ENCODE measurements around the gene TRDN. TPM values are rescaled to one million over a fixed set of nuclear protein-coding genes. Genes with fewer than 3 reads are reported as not detected.

The TRDN gene
- total RNA-seq, 5 donors from 2014 or later (not counting 1 experiment from before 2014, with no cell fraction given) = not detected

DNA sequence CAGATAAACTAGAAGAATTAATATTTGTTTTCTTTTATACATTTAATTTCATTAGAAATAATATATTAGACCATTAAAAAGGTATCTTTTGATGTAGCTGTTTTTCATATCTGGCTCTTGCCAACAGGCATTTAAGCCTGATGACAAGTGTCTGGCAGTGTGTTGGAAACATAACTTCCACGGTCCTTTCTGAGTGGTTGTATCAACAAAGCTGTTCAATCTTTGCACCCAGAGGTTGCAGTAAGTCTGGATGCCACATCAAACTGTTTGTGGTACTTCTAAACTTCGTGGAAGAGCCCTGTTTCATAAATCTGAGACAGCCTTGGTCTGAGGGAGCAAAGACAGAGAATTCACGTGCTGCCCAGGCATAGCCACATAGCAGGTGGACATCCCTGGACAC lies 197.4 kb downstream of the TRDN start:
- Mint-ChIP-seq H3K4me1 (no peaks in the 10 kb centered on the region), H3K27ac (no peak overlapping the region), H3K9me3 (peaks cover 0 to 11% (median 0%) of the 10 kb centered on the region in 3 donors), H3K27me3 (no peaks in the 10 kb centered on the region), H3K36me3 (no peaks in the 10 kb centered on the region), H3K4me3 (no peak overlapping the region)
- H3K36me3 ChIP-seq (ENCODE audit: control insufficient read depth in 2 of 2, extremely low read depth in 1 of 2, insufficient read depth in 1 of 2, low read length in 1 of 2) = no peaks in the 10 kb centered on the region
- DNase-seq = no peak
- ChIA-PET POLR2A (no interaction called here), CTCF (no interaction called here)
- H3K4me1 ChIP-seq (ENCODE audit: control insufficient read depth in 1 of 2, extremely low read depth in 1 of 2, insufficient read depth in 2 of 2, low read length in 2 of 2) = no peaks in the 10 kb centered on the region
- H3K4me3 ChIP-seq (ENCODE audit: control insufficient read depth in 1 of 2, extremely low read depth in 1 of 2, low read length in 1 of 2) = no peak overlapping the region
- ATAC-seq (replicated peaks in 1 of 4) = no peak
- no peaks in the 10 kb centered on the region for H3K27me3 ChIP-seq (replicated peaks in 1 of 2; ENCODE audit: control insufficient read depth in 2 of 2, extremely low read depth in 1 of 2, insufficient read depth in 2 of 2, low read length in 1 of 2)
- 24% methylated on average over 2 of the region's 3 CpGs for WGBS (ENCODE audit: insufficient coverage)
- no peaks in the 10 kb centered on the region for H3K9me3 ChIP-seq
- H3K27ac ChIP-seq (ENCODE audit: low read length) = no peak overlapping the region

DNA sequence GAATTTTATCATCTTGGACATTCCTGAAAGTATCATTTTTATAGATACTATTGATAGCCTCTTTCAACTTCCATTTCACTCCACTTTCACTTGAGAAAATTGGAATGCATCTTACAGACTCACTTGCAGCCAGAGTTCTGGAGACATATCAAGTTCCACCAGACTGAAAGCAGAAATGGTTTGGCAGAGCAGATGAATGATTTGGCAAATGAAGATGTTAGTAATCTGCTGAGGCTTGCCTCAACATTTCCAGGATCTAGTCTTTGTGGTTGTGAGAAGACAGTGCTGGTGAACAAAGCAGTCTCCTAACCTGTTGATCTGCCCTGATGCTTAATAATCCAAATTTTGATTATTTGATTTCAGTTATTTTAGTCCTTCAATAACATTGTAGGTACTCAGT lies 202.6 kb downstream of the TRDN start:
- ChIA-PET POLR2A (no interaction called here), CTCF (no interaction called here)
- H3K4me3 Mint-ChIP-seq = no peak overlapping the region
- Histone ChIP-seq H3K27ac (ENCODE audit: low read length) (no peak overlapping the region), H3K36me3 (ENCODE audit: control insufficient read depth in 2 of 2, extremely low read depth in 1 of 2, insufficient read depth in 1 of 2, low read length in 1 of 2) (no peaks in the 10 kb centered on the region), H3K4me3 (ENCODE audit: control insufficient read depth in 1 of 2, extremely low read depth in 1 of 2, low read length in 1 of 2) (no peak overlapping the region), H3K4me1 (ENCODE audit: control insufficient read depth in 1 of 2, extremely low read depth in 1 of 2, insufficient read depth in 2 of 2, low read length in 2 of 2) (no peaks in the 10 kb centered on the region), H3K27me3 (replicated peaks in 1 of 2; ENCODE audit: control insufficient read depth in 2 of 2, extremely low read depth in 1 of 2, insufficient read depth in 2 of 2, low read length in 1 of 2) (no peaks in the 10 kb centered on the region), H3K9me3 (no peaks in the 10 kb centered on the region)
- DNase-seq = no peak
- peaks cover 0 to 7% (median 0%) of the 10 kb centered on the region in 3 donors for H3K9me3 Mint-ChIP-seq
- ATAC-seq (replicated peaks in 1 of 4) = no peak
- no peaks in the 10 kb centered on the region for H3K4me1 Mint-ChIP-seq
- no peaks in the 10 kb centered on the region for H3K36me3 Mint-ChIP-seq
- H3K27ac Mint-ChIP-seq = no peak overlapping the region
- H3K27me3 Mint-ChIP-seq = no peaks in the 10 kb centered on the region

DNA sequence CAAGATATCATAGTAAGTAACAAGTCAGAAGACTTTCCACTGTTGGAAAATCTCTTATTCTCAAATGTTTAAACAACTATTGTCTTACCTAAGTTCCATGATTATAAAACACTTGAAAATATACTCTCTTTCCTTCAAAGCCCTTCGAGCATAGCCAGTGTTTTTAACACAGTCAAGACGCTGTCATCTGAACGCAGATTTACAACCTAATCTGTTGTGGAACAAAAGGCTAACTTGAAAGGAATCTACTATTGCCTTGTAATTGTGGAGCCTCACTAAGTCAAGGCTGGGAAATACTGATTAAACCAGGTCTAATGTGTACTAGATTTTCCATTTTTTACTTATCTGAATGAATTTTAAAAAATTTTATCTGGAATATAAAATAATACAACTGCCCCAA lies 205.8 kb downstream of the TRDN start:
- WGBS (ENCODE audit: insufficient coverage) = 88% methylated on average over 3 of the region's 3 CpGs
- no peak for ATAC-seq (replicated peaks in 1 of 4)
- no peak overlapping the region for H3K27ac Mint-ChIP-seq
- no peak overlapping the region for H3K27ac ChIP-seq (ENCODE audit: low read length)
- no peaks in the 10 kb centered on the region for H3K4me1 ChIP-seq (ENCODE audit: control insufficient read depth in 1 of 2, extremely low read depth in 1 of 2, insufficient read depth in 2 of 2, low read length in 2 of 2)
- POLR2A ChIA-PET = no interaction called here
- no peaks in the 10 kb centered on the region for H3K36me3 ChIP-seq (ENCODE audit: control insufficient read depth in 2 of 2, extremely low read depth in 1 of 2, insufficient read depth in 1 of 2, low read length in 1 of 2)
- H3K27me3 ChIP-seq (replicated peaks in 1 of 2; ENCODE audit: control insufficient read depth in 2 of 2, extremely low read depth in 1 of 2, insufficient read depth in 2 of 2, low read length in 1 of 2) = no peaks in the 10 kb centered on the region
- H3K4me3 ChIP-seq (ENCODE audit: control insufficient read depth in 1 of 2, extremely low read depth in 1 of 2, low read length in 1 of 2) = no peak overlapping the region
- H3K9me3 Mint-ChIP-seq = no peaks in the 10 kb centered on the region
- no peaks in the 10 kb centered on the region for H3K27me3 Mint-ChIP-seq
- CTCF ChIA-PET = no interaction called here
- H3K36me3 Mint-ChIP-seq = no peaks in the 10 kb centered on the region
- H3K4me1 Mint-ChIP-seq = no peaks in the 10 kb centered on the region
- H3K9me3 ChIP-seq = no peaks in the 10 kb centered on the region
- DNase-seq = no peak
- no peak overlapping the region for H3K4me3 Mint-ChIP-seq

DNA sequence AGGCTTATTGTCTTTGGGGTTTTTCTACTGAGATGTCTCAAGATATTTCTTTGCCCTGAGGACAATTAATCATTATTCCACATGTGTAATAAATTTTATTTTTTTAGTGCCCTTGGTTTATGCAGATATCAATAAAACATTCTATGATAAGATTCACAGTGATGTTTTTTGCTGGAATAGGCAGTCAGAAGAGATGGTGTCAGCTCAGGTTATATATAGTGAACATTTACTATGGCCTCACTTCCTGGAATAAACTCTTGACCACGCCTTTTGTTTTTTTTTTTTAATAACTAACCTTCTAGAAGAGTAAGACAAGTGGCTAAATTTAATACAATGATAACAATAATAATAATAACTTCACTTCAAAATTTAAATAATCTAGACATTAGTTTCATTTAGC lies 209.7 kb downstream of the TRDN start:
- DNase-seq = no peak
- WGBS (ENCODE audit: insufficient coverage) = no CpG with 5 or more reads among the region's 1 CpG
- H3K27me3 Mint-ChIP-seq = no peaks in the 10 kb centered on the region
- Histone ChIP-seq H3K27me3 (replicated peaks in 1 of 2; ENCODE audit: control insufficient read depth in 2 of 2, extremely low read depth in 1 of 2, insufficient read depth in 2 of 2, low read length in 1 of 2) (no peaks in the 10 kb centered on the region), H3K4me1 (ENCODE audit: control insufficient read depth in 1 of 2, extremely low read depth in 1 of 2, insufficient read depth in 2 of 2, low read length in 2 of 2) (no peaks in the 10 kb centered on the region), H3K27ac (ENCODE audit: low read length) (no peak overlapping the region), H3K4me3 (ENCODE audit: control insufficient read depth in 1 of 2, extremely low read depth in 1 of 2, low read length in 1 of 2) (no peak overlapping the region), H3K9me3 (no peaks in the 10 kb centered on the region), H3K36me3 (ENCODE audit: control insufficient read depth in 2 of 2, extremely low read depth in 1 of 2, insufficient read depth in 1 of 2, low read length in 1 of 2) (no peaks in the 10 kb centered on the region)
- ChIA-PET POLR2A (no interaction called here), CTCF (no interaction called here)
- H3K36me3 Mint-ChIP-seq = no peaks in the 10 kb centered on the region
- ATAC-seq (replicated peaks in 1 of 4) = no peak
- H3K9me3 Mint-ChIP-seq = no peaks in the 10 kb centered on the region
- H3K4me1 Mint-ChIP-seq = no peaks in the 10 kb centered on the region
- no peak overlapping the region for H3K27ac Mint-ChIP-seq
- H3K4me3 Mint-ChIP-seq = no peak overlapping the region

DNA sequence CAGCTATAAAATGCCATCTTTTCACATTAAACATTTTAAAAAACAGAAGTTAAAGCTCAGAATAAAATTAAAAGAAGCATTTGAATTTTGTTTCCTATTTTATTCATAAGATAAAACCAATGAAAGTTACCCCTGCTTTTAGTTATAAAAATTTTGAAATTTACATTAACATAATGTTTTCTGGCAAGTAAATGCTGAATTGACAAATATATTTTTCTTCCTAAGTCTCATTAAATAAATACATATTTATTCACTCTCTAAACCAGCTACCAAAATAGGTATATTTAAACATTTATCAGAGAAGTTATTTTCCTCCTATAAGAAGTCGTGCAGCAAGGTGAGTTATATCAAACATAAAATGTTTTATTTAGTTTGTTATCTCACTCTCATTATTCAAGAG lies 213.6 kb downstream of the TRDN start:
- Mint-ChIP-seq H3K27me3 (no peaks in the 10 kb centered on the region), H3K4me1 (no peaks in the 10 kb centered on the region), H3K27ac (no peak overlapping the region), H3K9me3 (no peaks in the 10 kb centered on the region), H3K4me3 (no peak overlapping the region), H3K36me3 (no peaks in the 10 kb centered on the region)
- no peaks in the 10 kb centered on the region for H3K4me1 ChIP-seq (ENCODE audit: control insufficient read depth in 1 of 2, extremely low read depth in 1 of 2, insufficient read depth in 2 of 2, low read length in 2 of 2)
- H3K4me3 ChIP-seq (ENCODE audit: control insufficient read depth in 1 of 2, extremely low read depth in 1 of 2, low read length in 1 of 2) = no peak overlapping the region
- no peaks in the 10 kb centered on the region for H3K9me3 ChIP-seq
- WGBS (ENCODE audit: insufficient coverage) = no CpG with 5 or more reads among the region's 1 CpG
- ATAC-seq (replicated peaks in 1 of 4) (no peak), DNase-seq (no peak)
- no peak overlapping the region for H3K27ac ChIP-seq (ENCODE audit: low read length)
- ChIA-PET CTCF (no interaction called here), POLR2A (interaction anchor here in 1 of 2 donors (0.6 kb wide), 1 partner anchor 9 kb away, joined by 3 read pairs; no protein-coding TSS in a partner anchor)
- H3K36me3 ChIP-seq (ENCODE audit: control insufficient read depth in 2 of 2, extremely low read depth in 1 of 2, insufficient read depth in 1 of 2, low read length in 1 of 2) = no peaks in the 10 kb centered on the region
- H3K27me3 ChIP-seq (replicated peaks in 1 of 2; ENCODE audit: control insufficient read depth in 2 of 2, extremely low read depth in 1 of 2, insufficient read depth in 2 of 2, low read length in 1 of 2) = no peaks in the 10 kb centered on the region

DNA sequence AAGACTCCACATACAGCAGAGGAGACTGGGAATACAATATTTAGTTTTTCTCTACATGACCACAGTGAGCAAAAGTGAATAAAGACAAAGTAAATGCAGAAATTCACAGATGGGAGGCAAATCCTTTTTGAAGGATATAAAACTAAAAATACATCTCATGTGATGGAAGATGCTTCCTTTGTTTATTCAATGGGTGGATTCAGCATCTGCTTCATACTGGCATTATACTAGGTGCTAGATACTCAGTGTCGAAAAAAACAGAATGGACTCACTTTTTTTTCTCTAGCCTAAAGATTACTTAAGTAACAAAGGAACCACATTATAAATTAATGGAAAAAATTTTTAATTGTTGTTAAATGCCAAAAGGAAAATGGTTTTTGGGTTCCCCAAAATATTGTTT lies 216.2 kb downstream of the TRDN start:
- H3K27ac Mint-ChIP-seq = no peak overlapping the region
- H3K27me3 ChIP-seq (replicated peaks in 1 of 2; ENCODE audit: control insufficient read depth in 2 of 2, extremely low read depth in 1 of 2, insufficient read depth in 2 of 2, low read length in 1 of 2) = no peaks in the 10 kb centered on the region
- H3K4me1 ChIP-seq (ENCODE audit: control insufficient read depth in 1 of 2, extremely low read depth in 1 of 2, insufficient read depth in 2 of 2, low read length in 2 of 2) = no peaks in the 10 kb centered on the region
- ATAC-seq (replicated peaks in 1 of 4) (no peak), DNase-seq (no peak)
- H3K4me3 Mint-ChIP-seq = no peak overlapping the region
- H3K27ac ChIP-seq (ENCODE audit: low read length) = no peak overlapping the region
- H3K9me3 ChIP-seq = no peaks in the 10 kb centered on the region
- H3K36me3 ChIP-seq (ENCODE audit: control insufficient read depth in 2 of 2, extremely low read depth in 1 of 2, insufficient read depth in 1 of 2, low read length in 1 of 2) = no peaks in the 10 kb centered on the region
- no peaks in the 10 kb centered on the region for H3K4me1 Mint-ChIP-seq
- no peaks in the 10 kb centered on the region for H3K27me3 Mint-ChIP-seq
- ChIA-PET POLR2A (interaction anchor here in 1 of 2 donors (0.5 kb wide), 1 partner anchor 21 kb away, joined by 3 read pairs; no protein-coding TSS in a partner anchor), CTCF (interaction anchor here in 1 of 2 donors (0.7 kb wide), 1 partner anchor 1258 kb away, joined by 3 read pairs; no protein-coding TSS in a partner anchor)
- H3K4me3 ChIP-seq (ENCODE audit: control insufficient read depth in 1 of 2, extremely low read depth in 1 of 2, low read length in 1 of 2) = no peak overlapping the region
- no CpG with 5 or more reads among the region's 1 CpG for WGBS (ENCODE audit: insufficient coverage)
- H3K9me3 Mint-ChIP-seq = no peaks in the 10 kb centered on the region
- H3K36me3 Mint-ChIP-seq = no peaks in the 10 kb centered on the region

DNA sequence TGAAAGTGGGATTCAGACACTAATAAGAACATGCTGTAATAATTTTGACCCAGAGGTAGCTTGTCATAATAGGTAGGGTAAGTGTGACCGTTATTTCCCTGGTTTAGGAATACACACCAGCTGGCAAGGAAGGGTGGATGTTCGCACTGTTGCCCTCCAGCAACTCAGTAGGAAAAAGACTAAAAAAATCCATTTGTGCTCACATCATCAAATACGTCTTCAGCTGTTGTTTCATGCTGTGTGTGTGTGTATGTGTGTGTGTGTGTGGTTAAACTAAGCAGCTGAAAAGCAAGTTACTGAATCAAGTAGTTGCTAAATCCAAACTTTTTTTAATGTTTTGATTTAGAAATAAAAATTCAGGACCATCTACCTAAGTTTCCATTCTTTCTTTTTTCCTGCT lies 218.7 kb downstream of the TRDN start:
- POLR2A ChIA-PET = no interaction called here
- no peaks in the 10 kb centered on the region for H3K4me1 Mint-ChIP-seq
- CTCF ChIA-PET = interaction anchor here in 1 of 2 donors (0.6 kb wide), 1 partner anchor 700 kb away, joined by 3 read pairs; no protein-coding TSS in a partner anchor
- no peak for ATAC-seq (replicated peaks in 1 of 4)
- H3K27me3 Mint-ChIP-seq = no peaks in the 10 kb centered on the region
- Histone ChIP-seq H3K27ac (ENCODE audit: low read length) (no peak overlapping the region), H3K9me3 (no peaks in the 10 kb centered on the region), H3K4me3 (ENCODE audit: control insufficient read depth in 1 of 2, extremely low read depth in 1 of 2, low read length in 1 of 2) (no peak overlapping the region), H3K27me3 (replicated peaks in 1 of 2; ENCODE audit: control insufficient read depth in 2 of 2, extremely low read depth in 1 of 2, insufficient read depth in 2 of 2, low read length in 1 of 2) (no peaks in the 10 kb centered on the region), H3K4me1 (ENCODE audit: control insufficient read depth in 1 of 2, extremely low read depth in 1 of 2, insufficient read depth in 2 of 2, low read length in 2 of 2) (no peaks in the 10 kb centered on the region), H3K36me3 (ENCODE audit: control insufficient read depth in 2 of 2, extremely low read depth in 1 of 2, insufficient read depth in 1 of 2, low read length in 1 of 2) (no peaks in the 10 kb centered on the region)
- no peak for DNase-seq
- no peaks in the 10 kb centered on the region for H3K9me3 Mint-ChIP-seq
- WGBS (ENCODE audit: insufficient coverage) = no CpG with 5 or more reads among the region's 3 CpGs
- no peaks in the 10 kb centered on the region for H3K36me3 Mint-ChIP-seq
- no peak overlapping the region for H3K4me3 Mint-ChIP-seq
- H3K27ac Mint-ChIP-seq = no peak overlapping the region
